Fibroblast of villous mesenchyme (primary cell): ENCODE results near the gene ARHGEF17. TPM values are rescaled to one million over a fixed set of nuclear protein-coding genes. Genes with fewer than 3 reads are reported as not detected.

Experiments used
- DNase-seq: peaks from one replicate; pipeline ENCODE4 v3.0.0-alpha.2; 2010; ENCODE audit warnings: low read depth
- H3K4me3 ChIP-seq: 2 replicates; pipeline ENCODE4 v1.5.1; 2011; ENCODE audit warnings: low read depth, mild to moderate bottlenecking, low read length
- CTCF ChIP-seq: IDR thresholded peaks from 2 replicates; pipeline ENCODE4 v1.5.1; 2012; ENCODE audit warnings: low read depth, mild to moderate bottlenecking, low read length; ENCODE audit not compliant: insufficient read depth
- total RNA-seq: library from RNA; depleted of rRNA; stranded (reverse); fragments of >200 nt; gene quantifications from 2 replicates; pipeline ENCODE4 v1.2.3, GENCODE V29; 2012

Gene ARHGEF17
- total RNA-seq, 1 donor: 71.2 TPM

GRCh38 chr11:73394416-73395296 is 86.6 kb downstream of the ARHGEF17 start:
- no peak for TF ChIP-seq CTCF
- no peak for DNase-seq
- no peak overlapping the region for H3K4me3 ChIP-seq

GRCh38 chr11:73395297-73396208 is 87.5 kb downstream of the ARHGEF17 start:
- no peak for DNase-seq
- no peak overlapping the region for H3K4me3 ChIP-seq
- no peak for TF ChIP-seq CTCF

GRCh38 chr11:73396251-73396930 is 88.3 kb downstream of the ARHGEF17 start:
- no peak for TF ChIP-seq CTCF
- H3K4me3 ChIP-seq: no peak overlapping the region
- DNase-seq: no peak

- no peak overlapping the region for H3K4me3 ChIP-seq
- no peak for TF ChIP-seq CTCF
Observed at GRCh38 chr11:73396985-73397384, 88.9 kb downstream of the ARHGEF17 start.

GRCh38 chr11:73397468-73398131 is 89.5 kb downstream of the ARHGEF17 start:
- no peak for DNase-seq
- H3K4me3 ChIP-seq: no peak overlapping the region
- TF ChIP-seq CTCF: no peak

More at GRCh38 chr11:73396985-73397384, 88.9 kb downstream of the ARHGEF17 start:
- no peak for DNase-seq

- H3K4me3 ChIP-seq: no peak overlapping the region
- no peak for TF ChIP-seq CTCF
- DNase-seq: no peak
Observed at GRCh38 chr11:73398132-73398526, 90.1 kb downstream of the ARHGEF17 start.
